ENCODE results near the gene PDE3A. TPM values are rescaled to one million over a fixed set of nuclear protein-coding genes. Genes with fewer than 3 reads are reported as not detected.

The PDE3A gene
- polyA plus RNA-seq, 3 donors: 0.10 TPM; not detected in 2

- no peak overlapping the region for H3K4me3 Mint-ChIP-seq
- Histone ChIP-seq H3K36me3 (replicated peaks in 1 of 2; ENCODE audit: control insufficient read depth in 1 of 2, insufficient read depth in 2 of 2, low read length in 2 of 2) (no peaks in the 10 kb centered on the region), H3K9ac (ENCODE audit: insufficient read depth, low read length, poor library complexity, severe bottlenecking) (no peak overlapping the region), H3K4me3 (replicated peaks in 1 of 3; ENCODE audit: low read depth in 2 of 3, low read length in 3 of 3) (no peak overlapping the region), H3K27ac (ENCODE audit: low read depth in 1 of 2, low read length in 2 of 2) (no peak overlapping the region), H4K20me1 (ENCODE audit: insufficient read depth, low read length) (no peaks in the 10 kb centered on the region), H3K4me2 (replicated peaks; ENCODE audit: extremely low read depth, low read length, poor library complexity, severe bottlenecking) (no peak overlapping the region), H2AFZ (ENCODE audit: insufficient read depth, low read depth, low read length, poor library complexity, severe bottlenecking) (no peak overlapping the region), H3K9me3 (replicated peaks in 1 of 2; ENCODE audit: control insufficient read depth in 1 of 2, insufficient read depth in 1 of 2, low read length in 2 of 2) (no peaks in the 10 kb centered on the region), H3K27me3 (ENCODE audit: control insufficient read depth in 2 of 2, insufficient read depth in 2 of 2, low read length in 2 of 2) (no peaks in the 10 kb centered on the region), H3K79me2 (ENCODE audit: insufficient read depth, low read length) (no peaks in the 10 kb centered on the region), H3K4me1 (ENCODE audit: control insufficient read depth in 1 of 2, insufficient read depth in 2 of 2, low read length in 2 of 2) (no peaks in the 10 kb centered on the region)
- no peaks in the 10 kb centered on the region for H3K36me3 Mint-ChIP-seq
- WGBS (ENCODE audit: insufficient coverage): no CpG with 5 or more reads among the region's 2 CpGs
- peaks cover 0 to 1% (median 0%) of the 10 kb centered on the region in 3 donors for H3K27me3 Mint-ChIP-seq (ENCODE audit: low read depth in 3 of 3)
- no peak for DNase-seq
- H3K9me3 Mint-ChIP-seq: peaks cover 0 to 5% (median 0%) of the 10 kb centered on the region in 7 donors
- no peak for TF ChIP-seq CTCF (IDR thresholded peaks at IDR 0.05)
- no peak overlapping the region for H3K27ac Mint-ChIP-seq
- no peaks in the 10 kb centered on the region for H3K4me1 Mint-ChIP-seq
- intact Hi-C loops (cut with micrococcal nuclease): no loop called here
Observed at GRCh38 chr12:20653871-20654270, 285.5 kb downstream of the PDE3A start.

GRCh38 chr12:20656600-20656999 lies 288.3 kb downstream of the PDE3A start:
- H3K9me3 Mint-ChIP-seq: peaks cover 3 to 15% (median 7%) of the 10 kb centered on the region in 7 donors
- intact Hi-C loops (cut with micrococcal nuclease): no loop called here
- peaks cover 8 to 14% of the 10 kb centered on the region in 2 donors for H3K9me3 ChIP-seq (replicated peaks in 1 of 2; ENCODE audit: control insufficient read depth in 1 of 2, insufficient read depth in 1 of 2, low read length in 2 of 2)

More at GRCh38 chr12:20656600-20656999, 288.3 kb downstream of the PDE3A start:
- Mint-ChIP-seq H3K4me3 (no peak overlapping the region), H3K27ac (no peak overlapping the region), H3K4me1 (no peaks in the 10 kb centered on the region), H3K36me3 (no peaks in the 10 kb centered on the region), H3K27me3 (ENCODE audit: low read depth in 3 of 3) (no peaks in the 10 kb centered on the region)
- H3K4me2 ChIP-seq (replicated peaks; ENCODE audit: extremely low read depth, low read length, poor library complexity, severe bottlenecking): no peak overlapping the region
- no peak overlapping the region for H3K4me3 ChIP-seq (replicated peaks in 1 of 3; ENCODE audit: low read depth in 2 of 3, low read length in 3 of 3)
- H3K4me1 ChIP-seq (ENCODE audit: control insufficient read depth in 1 of 2, insufficient read depth in 2 of 2, low read length in 2 of 2): no peaks in the 10 kb centered on the region
- no peak overlapping the region for H3K27ac ChIP-seq (ENCODE audit: low read depth in 1 of 2, low read length in 2 of 2)
- no peaks in the 10 kb centered on the region for H3K27me3 ChIP-seq (ENCODE audit: control insufficient read depth in 2 of 2, insufficient read depth in 2 of 2, low read length in 2 of 2)
- H2AFZ ChIP-seq (ENCODE audit: insufficient read depth, low read depth, low read length, poor library complexity, severe bottlenecking): no peak overlapping the region
- H4K20me1 ChIP-seq (ENCODE audit: insufficient read depth, low read length): no peaks in the 10 kb centered on the region
- no peak overlapping the region for H3K9ac ChIP-seq (ENCODE audit: insufficient read depth, low read length, poor library complexity, severe bottlenecking)
- TF ChIP-seq CTCF (IDR thresholded peaks at IDR 0.05): no peak
- DNase-seq: no peak
- no peaks in the 10 kb centered on the region for H3K36me3 ChIP-seq (replicated peaks in 1 of 2; ENCODE audit: control insufficient read depth in 1 of 2, insufficient read depth in 2 of 2, low read length in 2 of 2)
- H3K79me2 ChIP-seq (ENCODE audit: insufficient read depth, low read length): no peaks in the 10 kb centered on the region
- no CpG with 5 or more reads among the region's 1 CpG for WGBS (ENCODE audit: insufficient coverage)

Data from CD14-positive monocyte (primary cell).